GM15510 (cell line): ENCODE results near the gene SMAD5.

Source experiments
- POLR2A ChIP-seq: IDR thresholded peaks from 3 replicates; pipeline ENCODE4 v1.6.1; 2011; ENCODE audit warnings: borderline replicate concordance; ENCODE audit not compliant: insufficient read length; ENCODE audit errors: extremely low read depth

The SMAD5 gene

GRCh38 chr5:136232316-136232715 lies 99.7 kb downstream of the SMAD5 start:
- no peak for TF ChIP-seq POLR2A
